Stomach (tissue), 4 donors: ENCODE data around the gene CBX3.

ENCODE experiments used
- POLR2A ChIP-seq, 4 donors: fragments of 450-650 bp; IDR thresholded peaks; one replicate each; pipeline ENCODE4 v1.6.1; 2016; ENCODE audit warnings: antibody characterized with exemption in 4 of 4, control low read depth in 2 of 4, mild to moderate bottlenecking in 1 of 4, moderate library complexity in 1 of 4
- POLR2AphosphoS5 ChIP-seq, 3 donors: sonication (generic); formaldehyde crosslinking; IDR thresholded peaks; one replicate each; pipeline ENCODE4 v1.6.1; 2016; ENCODE audit warnings: antibody characterized with exemption in 3 of 3
- TF ChIP-seq, protein P1 (sequence below), 7 experiments: fragments of 450-650 bp in 4 of 7; fragments of 200-600 bp in 3 of 7; sonication (generic) in 3 of 7; IDR thresholded peaks; one replicate each; pipeline ENCODE4 v1.5.1; 2016 to 2019; ENCODE audit warnings: antibody characterized with exemption in 7 of 7, control low read depth in 2 of 7, mild to moderate bottlenecking in 1 of 7

DNA sequence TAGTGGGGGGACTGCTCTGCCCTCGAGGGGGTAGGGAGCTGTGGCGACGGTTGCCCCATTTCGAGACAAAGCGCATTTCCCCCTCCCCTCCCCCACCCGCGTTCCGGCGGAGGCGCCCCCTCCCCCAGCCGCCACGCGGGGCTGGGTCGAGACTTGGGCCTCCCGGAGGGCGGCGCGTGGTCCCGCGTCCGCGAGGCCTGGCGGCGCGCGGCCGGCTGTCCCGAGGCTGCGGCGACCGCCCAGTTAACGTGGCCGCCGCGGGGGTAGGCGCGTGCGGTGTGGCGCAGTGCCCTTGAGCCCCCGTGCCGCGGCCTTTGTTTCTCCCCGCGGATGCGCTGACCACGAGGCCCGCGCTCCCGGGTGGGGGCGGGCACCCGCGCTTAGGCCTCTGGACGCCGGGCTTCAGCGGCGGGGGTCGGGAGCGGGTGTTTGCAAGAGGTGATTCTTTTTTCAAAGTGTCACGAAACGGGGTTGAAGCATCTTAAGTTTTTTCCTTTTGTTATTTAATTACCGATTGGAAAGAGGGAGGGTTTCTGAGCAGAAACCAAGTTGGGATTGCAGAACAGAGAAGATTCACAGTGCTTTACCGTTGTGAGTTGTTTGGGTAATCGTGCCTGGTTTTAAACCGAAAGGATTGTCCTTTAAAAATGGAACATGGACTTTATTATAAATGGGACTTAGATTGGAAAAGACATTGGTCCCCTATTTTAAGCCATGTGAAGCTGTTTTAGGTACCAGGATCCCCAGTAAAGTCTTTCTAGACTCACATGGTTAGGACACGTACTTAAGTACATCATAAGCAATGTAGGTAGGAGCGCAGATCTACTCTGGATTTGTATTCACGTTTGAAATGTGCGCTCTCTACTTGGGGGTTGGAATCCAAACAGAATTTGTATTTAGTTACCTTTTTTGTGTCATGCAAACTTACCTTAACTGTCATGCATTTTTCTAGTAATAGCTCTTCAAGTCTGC, 760 bp downstream of the CBX3 start:
- no peak for TF ChIP-seq POLR2AphosphoS5 (IDR thresholded peaks at IDR 0.05)
- TF ChIP-seq, protein P1, sequence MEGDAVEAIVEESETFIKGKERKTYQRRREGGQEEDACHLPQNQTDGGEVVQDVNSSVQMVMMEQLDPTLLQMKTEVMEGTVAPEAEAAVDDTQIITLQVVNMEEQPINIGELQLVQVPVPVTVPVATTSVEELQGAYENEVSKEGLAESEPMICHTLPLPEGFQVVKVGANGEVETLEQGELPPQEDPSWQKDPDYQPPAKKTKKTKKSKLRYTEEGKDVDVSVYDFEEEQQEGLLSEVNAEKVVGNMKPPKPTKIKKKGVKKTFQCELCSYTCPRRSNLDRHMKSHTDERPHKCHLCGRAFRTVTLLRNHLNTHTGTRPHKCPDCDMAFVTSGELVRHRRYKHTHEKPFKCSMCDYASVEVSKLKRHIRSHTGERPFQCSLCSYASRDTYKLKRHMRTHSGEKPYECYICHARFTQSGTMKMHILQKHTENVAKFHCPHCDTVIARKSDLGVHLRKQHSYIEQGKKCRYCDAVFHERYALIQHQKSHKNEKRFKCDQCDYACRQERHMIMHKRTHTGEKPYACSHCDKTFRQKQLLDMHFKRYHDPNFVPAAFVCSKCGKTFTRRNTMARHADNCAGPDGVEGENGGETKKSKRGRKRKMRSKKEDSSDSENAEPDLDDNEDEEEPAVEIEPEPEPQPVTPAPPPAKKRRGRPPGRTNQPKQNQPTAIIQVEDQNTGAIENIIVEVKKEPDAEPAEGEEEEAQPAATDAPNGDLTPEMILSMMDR (IDR thresholded peaks at IDR 0.05), result no peak
- TF ChIP-seq POLR2A (IDR thresholded peaks at IDR 0.05), result no peak
